SIG-M5 (cell line): ENCODE measurements around the gene TUBB1.
"Not testable (repeated sequence)": the region's sequence is repeated elsewhere in the genome, so short reads cannot be mapped to it uniquely, and the experiment has no call there.

ENCODE experiments used
- DNase-seq: peaks from one replicate; lab custom pipeline; 2025; lab: John Stamatoyannopoulos, UW

Gene TUBB1

GRCh38 chr20:59019217-59019616 is at the start of gene TUBB1:
TUBB1 (plus strand) TSS chr20:59019429; CDS start chr20:59019523, 94 bp downstream.
- DNase-seq = no peak

GRCh38 chr20:58969439-58969838 is 49.8 kb upstream of the TUBB1 start:
- DNase-seq = no peak

GRCh38 chr20:58970146-58970545 is 49.1 kb upstream of the TUBB1 start:
- no peak for DNase-seq

- DNase-seq = no peak
Observed at GRCh38 chr20:58971429-58971828, 47.8 kb upstream of the TUBB1 start.

- no peak for DNase-seq
Observed at GRCh38 chr20:58973179-58973578, 46.0 kb upstream of the TUBB1 start.

- DNase-seq = no peak
Observed at GRCh38 chr20:58973866-58974265, 45.4 kb upstream of the TUBB1 start.

- no peak for DNase-seq
Observed at GRCh38 chr20:58975353-58975752, 43.9 kb upstream of the TUBB1 start.

GRCh38 chr20:58976061-58976730 is 43.0 kb upstream of the TUBB1 start:
- no peak for DNase-seq

- no peak for DNase-seq
Observed at GRCh38 chr20:58978351-58979190, 40.7 kb upstream of the TUBB1 start.

- no peak for DNase-seq
Observed at GRCh38 chr20:58980711-58981627, 38.3 kb upstream of the TUBB1 start, which contains the start of gene NELFCD. NELFCD (plus strand) TSS chr20:58981256; CDS start chr20:58981310, 54 bp downstream.

- no peak for DNase-seq
Observed at GRCh38 chr20:58981628-58982364, 37.4 kb upstream of the TUBB1 start.

- no peak for DNase-seq
Observed at GRCh38 chr20:58982406-58983114, 36.7 kb upstream of the TUBB1 start.

GRCh38 chr20:58983115-58983468 is 36.1 kb upstream of the TUBB1 start:
- DNase-seq = not testable (repeated sequence)

GRCh38 chr20:58984691-58985090 is 34.5 kb upstream of the TUBB1 start:
- no peak for DNase-seq

GRCh38 chr20:58985656-58986055 is 33.6 kb upstream of the TUBB1 start:
- no peak for DNase-seq

GRCh38 chr20:58986286-58986967 is 32.8 kb upstream of the TUBB1 start:
- DNase-seq = no peak

- no peak for DNase-seq
Observed at GRCh38 chr20:58986968-58987517, 32.2 kb upstream of the TUBB1 start.

- DNase-seq = no peak
Observed at GRCh38 chr20:58987790-58988564, 31.3 kb upstream of the TUBB1 start.

GRCh38 chr20:58988565-58988882 is 30.7 kb upstream of the TUBB1 start:
- no peak for DNase-seq
